AG09309 (cell line): ENCODE measurements around the gene KHK.
"Not testable (repeated sequence)": the region's sequence is repeated elsewhere in the genome, so short reads cannot be mapped to it uniquely, and the experiment has no call there.

Source experiments
- DNase-seq: peaks from one replicate; pipeline ENCODE4 v3.0.0-alpha.2; 2010; ENCODE audit warnings: low read depth
- H3K4me3 ChIP-seq: 2 replicates; pipeline ENCODE4 v1.5.1; 2011; ENCODE audit warnings: mild to moderate bottlenecking, low read depth, low read length, moderate library complexity; ENCODE audit not compliant: control insufficient read depth
- TF ChIP-seq, protein P1 (sequence below): IDR thresholded peaks from 2 replicates; pipeline ENCODE4 v1.5.1; 2011; ENCODE audit warnings: mild to moderate bottlenecking, low read depth, low read length, inconsistent platforms; ENCODE audit not compliant: insufficient read depth, control insufficient read depth; ENCODE audit errors: missing control alignments

The KHK gene

GRCh38 chr2:27074738-27075565 is 11.6 kb upstream of the KHK start:
- DNase-seq, result no peak
- H3K4me3 ChIP-seq, result no peak overlapping the region
- TF ChIP-seq, protein P1, sequence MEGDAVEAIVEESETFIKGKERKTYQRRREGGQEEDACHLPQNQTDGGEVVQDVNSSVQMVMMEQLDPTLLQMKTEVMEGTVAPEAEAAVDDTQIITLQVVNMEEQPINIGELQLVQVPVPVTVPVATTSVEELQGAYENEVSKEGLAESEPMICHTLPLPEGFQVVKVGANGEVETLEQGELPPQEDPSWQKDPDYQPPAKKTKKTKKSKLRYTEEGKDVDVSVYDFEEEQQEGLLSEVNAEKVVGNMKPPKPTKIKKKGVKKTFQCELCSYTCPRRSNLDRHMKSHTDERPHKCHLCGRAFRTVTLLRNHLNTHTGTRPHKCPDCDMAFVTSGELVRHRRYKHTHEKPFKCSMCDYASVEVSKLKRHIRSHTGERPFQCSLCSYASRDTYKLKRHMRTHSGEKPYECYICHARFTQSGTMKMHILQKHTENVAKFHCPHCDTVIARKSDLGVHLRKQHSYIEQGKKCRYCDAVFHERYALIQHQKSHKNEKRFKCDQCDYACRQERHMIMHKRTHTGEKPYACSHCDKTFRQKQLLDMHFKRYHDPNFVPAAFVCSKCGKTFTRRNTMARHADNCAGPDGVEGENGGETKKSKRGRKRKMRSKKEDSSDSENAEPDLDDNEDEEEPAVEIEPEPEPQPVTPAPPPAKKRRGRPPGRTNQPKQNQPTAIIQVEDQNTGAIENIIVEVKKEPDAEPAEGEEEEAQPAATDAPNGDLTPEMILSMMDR, result no peak

- not testable (repeated sequence) for H3K4me3 ChIP-seq
These were observed 11.1 kb upstream of the KHK start for GRCh38 chr2:27075566-27075871.

DNA sequence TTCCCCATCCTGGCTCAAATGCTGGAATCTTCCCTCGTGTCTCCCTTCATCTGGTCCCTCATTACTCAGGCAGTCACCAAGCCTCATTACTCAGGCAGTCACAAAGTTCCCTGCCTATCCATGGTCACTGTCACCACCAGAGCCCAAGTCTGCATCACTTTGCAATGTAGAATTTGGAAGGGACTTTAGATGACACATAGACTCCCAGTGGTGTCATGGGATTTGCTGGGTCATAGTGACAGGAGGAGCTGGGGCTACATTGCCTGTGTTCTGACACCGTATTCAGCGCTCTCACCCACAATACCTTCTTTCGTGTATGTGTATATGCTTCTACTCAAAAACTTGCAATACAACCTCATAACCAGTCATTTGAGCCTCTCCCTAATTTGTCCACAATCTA is 10.2 kb upstream of the KHK start:
- no peak overlapping the region for H3K4me3 ChIP-seq
- no peak for DNase-seq
- TF ChIP-seq, protein P1, result no peak

More at GRCh38 chr2:27075566-27075871, 11.1 kb upstream of the KHK start:
- DNase-seq, result not testable (repeated sequence)

- no peak for DNase-seq
- TF ChIP-seq, protein P1, result no peak
- no peak overlapping the region for H3K4me3 ChIP-seq
These were observed 9.3 kb upstream of the KHK start for GRCh38 chr2:27077231-27077630.

- peak; percentile 89 for DNase-seq
- TF ChIP-seq, protein P1, result no peak
- peak within 1 kb of the TSS; percentile 92 for H3K4me3 ChIP-seq
These were observed 8.0 kb upstream of the KHK start, which contains the start of gene EMILIN1 for GRCh38 chr2:27078267-27079194. Gene EMILIN1 (plus strand): TSS chr2:27078615. CDS start chr2:27079066, 451 bp downstream.

DNA sequence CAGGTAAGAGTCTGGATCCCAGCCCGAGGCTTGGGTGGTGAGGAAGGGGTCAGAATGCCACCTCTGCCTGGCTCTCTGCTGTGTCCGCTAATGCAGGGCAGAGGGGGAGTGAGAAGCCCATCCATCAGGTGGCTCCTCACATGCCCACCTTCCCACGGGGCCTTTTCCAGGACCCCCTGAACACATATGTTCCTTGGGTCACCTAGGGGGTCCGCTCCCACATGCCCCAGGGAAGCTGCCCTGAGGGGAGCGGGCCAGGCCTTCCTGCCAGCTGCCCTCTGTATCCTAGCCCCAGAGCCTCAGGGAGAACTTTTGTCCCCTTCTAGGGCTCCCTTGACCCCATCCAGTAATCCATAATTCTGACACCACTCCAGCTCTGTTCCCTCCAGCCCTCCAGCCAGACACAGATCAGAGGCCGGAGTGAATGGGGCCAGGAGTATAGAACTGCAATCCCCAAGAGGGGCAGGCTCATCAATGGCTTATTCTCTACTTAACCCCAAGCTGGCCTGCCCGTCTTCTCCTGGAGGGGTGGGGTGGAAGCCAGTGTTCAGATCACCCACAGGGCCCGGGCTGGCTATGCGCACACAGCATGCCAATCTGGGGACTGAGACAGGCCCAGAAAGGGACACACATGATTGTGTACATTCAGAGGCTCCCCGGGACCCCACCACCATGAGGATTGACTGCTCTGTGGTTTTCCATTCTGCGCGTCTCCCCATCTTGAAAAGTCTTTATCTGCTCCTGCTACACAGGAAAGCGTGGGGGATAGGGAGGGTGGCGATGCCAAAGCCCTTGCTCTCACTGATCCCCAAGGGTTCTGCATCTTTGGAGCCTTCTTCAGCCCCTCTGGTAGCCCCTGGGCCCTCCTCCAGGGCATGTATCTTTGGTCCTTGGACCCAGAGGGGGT is 7.1 kb upstream of the KHK start:
- no peak for DNase-seq
- H3K4me3 ChIP-seq, result peak overlapping the region; percentile 92
- TF ChIP-seq, protein P1, result no peak

- no peak for DNase-seq
- TF ChIP-seq, protein P1, result no peak
- H3K4me3 ChIP-seq, result peak overlapping the region; percentile 92
These were observed 6.5 kb upstream of the KHK start for GRCh38 chr2:27080140-27080469.
